ACC112 (cell line): ENCODE results near the gene DBR1.

Experiments
- H2AFZ ChIP-seq: fragments of 200-600 bp; sonication (generic); one replicate; pipeline ENCODE4 v1.6.0; 2017; ENCODE audit warnings: antibody characterized with exemption, low read length; ENCODE audit not compliant: unreplicated experiment
- H3K27ac ChIP-seq: fragments of 200-600 bp; sonication (generic); 2 replicates; pipeline ENCODE4 v1.5.1; 2014; ENCODE audit warnings: low read depth, mild to moderate bottlenecking, antibody characterized with exemption, low read length, moderate library complexity
- H3K27me3 ChIP-seq: fragments of 200-600 bp; sonication (generic); 2 replicates; pipeline ENCODE4 v1.6.1; 2014; ENCODE audit warnings: mild to moderate bottlenecking, antibody characterized with exemption, low read length, moderate library complexity, mixed read lengths; ENCODE audit not compliant: insufficient read depth
- H3K36me3 ChIP-seq: fragments of 200-600 bp; sonication (generic); 2 replicates; pipeline ENCODE4 v1.6.1; 2016; ENCODE audit warnings: mild to moderate bottlenecking, antibody characterized with exemption, low read length, moderate library complexity, mixed read lengths; ENCODE audit not compliant: insufficient read depth
- H3K4me1 ChIP-seq: fragments of 200-600 bp; sonication (generic); one replicate; pipeline ENCODE4 v1.6.1; 2016; ENCODE audit warnings: low read length, mixed read lengths; ENCODE audit not compliant: insufficient read depth, unreplicated experiment, control insufficient read depth
- H3K4me3 ChIP-seq: fragments of 200-600 bp; sonication (generic); 2 replicates; pipeline ENCODE4 v1.5.1; 2014; ENCODE audit warnings: mild to moderate bottlenecking, low read depth, low read length
- H3K79me2 ChIP-seq: fragments of 200-600 bp; sonication (generic); one replicate; pipeline ENCODE4 v1.6.0; 2016; ENCODE audit warnings: low read length; ENCODE audit not compliant: control insufficient read depth, unreplicated experiment, insufficient read depth

Gene DBR1

DNA sequence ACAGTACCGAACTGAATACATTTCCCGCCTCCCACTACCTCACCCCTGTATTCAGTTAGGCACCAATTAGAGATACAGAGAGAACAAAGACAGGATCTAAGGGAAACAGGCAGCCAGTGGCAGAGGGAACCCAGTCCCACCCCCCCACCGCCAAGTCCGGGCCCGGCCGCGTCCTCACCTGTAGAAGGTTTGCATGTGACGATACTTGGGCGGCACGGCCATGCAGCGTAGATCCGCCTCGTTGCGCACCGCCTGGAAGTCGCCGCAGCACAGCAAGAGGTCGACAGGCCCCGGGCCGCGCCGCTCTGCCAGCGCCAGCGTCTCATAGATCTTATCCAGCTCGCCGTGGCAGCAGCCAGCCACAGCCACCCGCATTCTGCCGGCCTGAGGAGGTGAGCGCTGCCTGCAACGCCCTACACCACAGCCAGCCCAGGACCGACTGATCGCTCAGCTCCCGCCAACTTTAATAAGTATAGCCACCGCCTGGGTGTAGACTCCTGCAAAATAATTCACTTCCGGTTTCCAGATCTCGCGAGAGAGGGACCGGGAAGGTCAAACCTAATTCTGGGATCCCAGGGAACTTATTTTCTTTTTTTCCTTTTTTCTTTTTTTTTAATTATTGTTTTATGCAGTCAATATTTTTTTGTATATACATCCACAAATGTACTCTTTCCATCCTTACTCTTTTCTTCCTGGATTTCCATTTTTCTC, at the start of gene DBR1:
Gene DBR1 (minus strand): TSS at position 501 of the 711 bp plus-strand sequence. CDS start 126 bp downstream, at position 375.
- Histone ChIP-seq H3K27ac (peak within 1 kb of the TSS; percentile 28), H3K79me2 (peaks cover 26% of the 10 kb centered on the region), H3K4me3 (peak within 1 kb of the TSS; percentile 96), H3K4me1 (peaks cover 17% of the 10 kb centered on the region), H2AFZ (peak within 1 kb of the TSS; percentile 96), H3K27me3 (no peaks in the 10 kb centered on the region), H3K36me3 (peaks cover 21% of the 10 kb centered on the region)

DNA sequence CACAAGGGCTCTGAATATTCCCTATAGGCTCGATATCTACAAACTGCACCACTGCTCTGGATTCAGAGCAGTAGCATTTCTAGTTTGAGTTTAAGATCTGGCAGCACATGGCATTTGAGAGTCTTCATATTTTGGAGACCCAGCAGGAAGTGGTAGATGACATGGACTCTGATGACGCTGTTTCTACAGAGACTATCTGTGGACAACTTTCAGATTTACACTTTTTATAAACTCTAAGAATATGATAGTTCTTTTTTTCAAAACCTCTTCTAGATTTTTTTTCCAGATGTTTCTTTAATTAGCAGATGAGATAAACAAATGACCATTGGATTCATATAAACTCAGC, 48.2 kb upstream of the DBR1 start:
- H3K27me3 ChIP-seq, result no peaks in the 10 kb centered on the region
- no peak overlapping the region for H2AFZ ChIP-seq
- H3K4me1 ChIP-seq, result peaks cover 51% of the 10 kb centered on the region
- H3K4me3 ChIP-seq, result no peak overlapping the region
- peaks cover 47% of the 10 kb centered on the region for H3K79me2 ChIP-seq
- no peak overlapping the region for H3K27ac ChIP-seq
- peaks cover 23% of the 10 kb centered on the region for H3K36me3 ChIP-seq

- Histone ChIP-seq H3K4me1 (peaks cover 50% of the 10 kb centered on the region), H3K27me3 (no peaks in the 10 kb centered on the region), H3K79me2 (peaks cover 52% of the 10 kb centered on the region), H3K36me3 (peaks cover 23% of the 10 kb centered on the region), H3K4me3 (no peak overlapping the region), H2AFZ (no peak overlapping the region), H3K27ac (0 out of 2 replicates have a peak overlapping the region, but pooled peaks have one; percentile 13)
These were observed 47.6 kb upstream of the DBR1 start for GRCh38 chr3:138222131-138222941.

GRCh38 chr3:138220788-138221187, 46.1 kb upstream of the DBR1 start:
- H2AFZ ChIP-seq, result no peak overlapping the region
- H3K4me3 ChIP-seq, result no peak overlapping the region
- peaks cover 46% of the 10 kb centered on the region for H3K4me1 ChIP-seq
- no peaks in the 10 kb centered on the region for H3K27me3 ChIP-seq
- H3K27ac ChIP-seq, result no peak overlapping the region
- H3K36me3 ChIP-seq, result peaks cover 26% of the 10 kb centered on the region
- H3K79me2 ChIP-seq, result peaks cover 64% of the 10 kb centered on the region

- H3K79me2 ChIP-seq, result peaks cover 64% of the 10 kb centered on the region
- H3K4me1 ChIP-seq, result peaks cover 46% of the 10 kb centered on the region
These were observed 45.5 kb upstream of the DBR1 start for GRCh38 chr3:138220242-138220641.

GRCh38 chr3:138219255-138219654, 44.5 kb upstream of the DBR1 start:
- peak overlapping the region; percentile 49 for H3K27ac ChIP-seq
- no peaks in the 10 kb centered on the region for H3K27me3 ChIP-seq
- no peak overlapping the region for H3K4me3 ChIP-seq
- H2AFZ ChIP-seq, result no peak overlapping the region
- peaks cover 15% of the 10 kb centered on the region for H3K36me3 ChIP-seq
- H3K4me1 ChIP-seq, result peaks cover 46% of the 10 kb centered on the region
- H3K79me2 ChIP-seq, result peaks cover 61% of the 10 kb centered on the region

More at GRCh38 chr3:138220242-138220641, 45.5 kb upstream of the DBR1 start:
- Histone ChIP-seq H3K36me3 (peaks cover 21% of the 10 kb centered on the region), H2AFZ (no peak overlapping the region), H3K27me3 (no peaks in the 10 kb centered on the region), H3K4me3 (no peak overlapping the region), H3K27ac (peak overlapping the region; percentile 49; the same call in 1 of the 2 replicates)

- H3K27ac ChIP-seq, result no peak overlapping the region
- H3K4me3 ChIP-seq, result no peak overlapping the region
- H3K27me3 ChIP-seq, result no peaks in the 10 kb centered on the region
- no peak overlapping the region for H2AFZ ChIP-seq
- H3K4me1 ChIP-seq, result peaks cover 22% of the 10 kb centered on the region
- peaks cover 78% of the 10 kb centered on the region for H3K79me2 ChIP-seq
- peaks cover 14% of the 10 kb centered on the region; the same call in 1 of the 2 replicates for H3K36me3 ChIP-seq
These were observed 38.8 kb upstream of the DBR1 start for GRCh38 chr3:138213398-138214085.

GRCh38 chr3:138210528-138210927, 35.8 kb upstream of the DBR1 start:
- H3K27me3 ChIP-seq, result no peaks in the 10 kb centered on the region
- H3K27ac ChIP-seq, result no peak overlapping the region
- peaks cover 14% of the 10 kb centered on the region for H3K4me1 ChIP-seq
- H3K79me2 ChIP-seq, result peaks cover 82% of the 10 kb centered on the region
- peaks cover 20% of the 10 kb centered on the region; the same call in 1 of the 2 replicates for H3K36me3 ChIP-seq
- H2AFZ ChIP-seq, result no peak overlapping the region
- H3K4me3 ChIP-seq, result no peak overlapping the region

GRCh38 chr3:138206196-138206595, 31.5 kb upstream of the DBR1 start:
- Histone ChIP-seq H3K4me1 (no peaks in the 10 kb centered on the region), H3K4me3 (no peak overlapping the region), H3K27ac (no peak overlapping the region), H3K27me3 (no peaks in the 10 kb centered on the region), H2AFZ (no peak overlapping the region), H3K36me3 (peaks cover 25% of the 10 kb centered on the region; the same call in 1 of the 2 replicates), H3K79me2 (peaks cover 94% of the 10 kb centered on the region)

DNA sequence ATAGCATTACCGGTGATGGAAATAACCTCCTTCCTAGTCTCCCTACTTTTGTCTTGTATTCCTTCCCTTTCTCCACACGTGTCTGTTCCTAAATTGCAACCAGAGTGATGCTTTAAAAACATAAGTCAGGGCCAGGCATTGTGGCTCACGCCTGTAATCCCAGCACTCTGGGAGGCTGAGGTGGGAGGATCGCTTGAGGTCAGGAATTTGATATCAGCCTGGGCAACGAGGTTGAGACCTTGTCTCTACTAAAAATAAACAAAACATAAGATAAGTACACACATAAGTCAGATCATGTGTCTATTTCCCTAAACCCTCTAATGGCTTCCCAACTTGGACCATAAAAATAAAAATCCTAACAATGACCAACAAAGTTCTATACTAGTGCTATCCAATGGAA, 30.8 kb upstream of the DBR1 start:
- Histone ChIP-seq H3K4me3 (no peak overlapping the region), H3K36me3 (peaks cover 25% of the 10 kb centered on the region; the same call in 1 of the 2 replicates), H3K4me1 (no peaks in the 10 kb centered on the region), H2AFZ (no peak overlapping the region), H3K79me2 (peaks cover 95% of the 10 kb centered on the region), H3K27ac (no peak overlapping the region), H3K27me3 (no peaks in the 10 kb centered on the region)
